Keratinocyte (primary cell): ENCODE data around the gene BMP7.

Source experiments
- EZH2 ChIP-seq: IDR thresholded peaks from one replicate; pipeline ENCODE4 v1.6.1; 2012; ENCODE audit warnings: inconsistent platforms, mild to moderate bottlenecking, low read length, moderate library complexity
- TF ChIP-seq, protein P1 (sequence below), 3 experiments: IDR thresholded peaks in 1 of 3; conservative IDR thresholded peaks in 1 of 3; optimal IDR thresholded peaks in 1 of 3; 2 replicates in 2 of 3; 3 replicates in 1 of 3; pipeline versions ENCODE3 to v1.5.1; 2011; ENCODE audit warnings: low read length in 3 of 3, mild to moderate bottlenecking in 3 of 3, moderate library complexity in 2 of 3, control low read depth in 1 of 3, inconsistent platforms in 1 of 3; ENCODE audit not compliant: insufficient read depth in 2 of 3; ENCODE audit errors: extremely low read depth in 1 of 3

DNA sequence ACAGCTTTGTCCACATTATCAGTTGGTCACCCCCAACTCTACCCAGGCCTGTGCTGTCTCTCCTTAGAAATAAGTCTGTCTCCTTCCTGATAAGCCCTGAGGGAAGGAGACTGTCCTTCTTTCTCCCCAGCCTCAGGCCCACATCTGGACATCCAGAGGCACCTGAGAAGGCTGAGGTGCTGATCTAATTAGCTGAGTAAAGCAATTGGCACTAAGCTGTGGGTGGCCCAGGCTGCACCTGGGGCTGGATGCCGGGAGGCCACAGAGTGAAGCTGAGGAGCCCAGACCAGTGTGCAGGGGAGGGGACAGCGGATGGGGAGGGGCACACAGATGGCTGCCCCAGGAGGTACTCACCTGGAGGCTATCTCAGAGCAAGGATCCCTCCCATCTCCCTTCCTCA lies 26.2 kb upstream of the BMP7 start:
- TF ChIP-seq, protein P1, sequence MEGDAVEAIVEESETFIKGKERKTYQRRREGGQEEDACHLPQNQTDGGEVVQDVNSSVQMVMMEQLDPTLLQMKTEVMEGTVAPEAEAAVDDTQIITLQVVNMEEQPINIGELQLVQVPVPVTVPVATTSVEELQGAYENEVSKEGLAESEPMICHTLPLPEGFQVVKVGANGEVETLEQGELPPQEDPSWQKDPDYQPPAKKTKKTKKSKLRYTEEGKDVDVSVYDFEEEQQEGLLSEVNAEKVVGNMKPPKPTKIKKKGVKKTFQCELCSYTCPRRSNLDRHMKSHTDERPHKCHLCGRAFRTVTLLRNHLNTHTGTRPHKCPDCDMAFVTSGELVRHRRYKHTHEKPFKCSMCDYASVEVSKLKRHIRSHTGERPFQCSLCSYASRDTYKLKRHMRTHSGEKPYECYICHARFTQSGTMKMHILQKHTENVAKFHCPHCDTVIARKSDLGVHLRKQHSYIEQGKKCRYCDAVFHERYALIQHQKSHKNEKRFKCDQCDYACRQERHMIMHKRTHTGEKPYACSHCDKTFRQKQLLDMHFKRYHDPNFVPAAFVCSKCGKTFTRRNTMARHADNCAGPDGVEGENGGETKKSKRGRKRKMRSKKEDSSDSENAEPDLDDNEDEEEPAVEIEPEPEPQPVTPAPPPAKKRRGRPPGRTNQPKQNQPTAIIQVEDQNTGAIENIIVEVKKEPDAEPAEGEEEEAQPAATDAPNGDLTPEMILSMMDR (optimal IDR thresholded peaks at IDR 0.05 in 1 of 3, IDR thresholded peaks at IDR 0.05 in 1 of 3, conservative IDR thresholded peaks at IDR 0.05 in 1 of 3; ENCODE audit: extremely low read depth in 1 of 3, insufficient read depth in 2 of 3, low read length in 3 of 3): no peak
- TF ChIP-seq EZH2: no peak
